RWPE2 (cell line): ENCODE data around the gene CUL3.

Experiments
- ATAC-seq: fragments of 200-7000 bp; cut with Tn5 transposase; 3 replicates; pipeline ENCODE4 v1.9.1; 2021; ENCODE audit warnings: low read depth
- DNase-seq: peaks from one replicate; pipeline ENCODE4 v3.0.0-alpha.2; 2020; ENCODE audit warnings: low spot score
- H3K27ac ChIP-seq: fragments of 450-650 bp; 2 replicates; pipeline ENCODE4 v1.5.1; 2017; ENCODE audit warnings: mild to moderate bottlenecking; ENCODE audit not compliant: poor library complexity, severe bottlenecking
- H3K27me3 ChIP-seq: fragments of 250-450 bp; sonication (Bioruptor Pico); 2 replicates; pipeline ENCODE4 v1.5.1; 2021; ENCODE audit warnings: mild to moderate bottlenecking, moderate library complexity; ENCODE audit not compliant: insufficient read depth, poor library complexity, severe bottlenecking
- H3K36me3 ChIP-seq: fragments of 250-450 bp; sonication (Bioruptor Pico); 2 replicates; pipeline ENCODE4 v1.5.1; 2020; ENCODE audit warnings: low read depth, mild to moderate bottlenecking, moderate library complexity
- H3K4me1 ChIP-seq: fragments of 250-450 bp; sonication (Bioruptor Pico); 2 replicates; pipeline ENCODE4 v1.5.1; 2021; ENCODE audit warnings: mild to moderate bottlenecking, moderate library complexity; ENCODE audit not compliant: insufficient read depth, poor library complexity, severe bottlenecking
- H3K4me3 ChIP-seq: fragments of 250-450 bp; sonication (Bioruptor Pico); 2 replicates; pipeline ENCODE4 v1.5.1; 2021; ENCODE audit warnings: mild to moderate bottlenecking, moderate library complexity; ENCODE audit not compliant: severe bottlenecking
- H3K9me3 ChIP-seq: fragments of 250-450 bp; sonication (Bioruptor Pico); 2 replicates; pipeline ENCODE4 v1.5.1; 2021; ENCODE audit warnings: mild to moderate bottlenecking, moderate library complexity; ENCODE audit not compliant: severe bottlenecking
- CTCF ChIP-seq: fragments of 450-650 bp; IDR thresholded peaks from one replicate; pipeline ENCODE4 v1.5.1; 2017; ENCODE audit warnings: mild to moderate bottlenecking, moderate library complexity; ENCODE audit not compliant: poor library complexity, severe bottlenecking

The CUL3 gene

GRCh38 chr2:224580248-224580647 lies 4.9 kb downstream of the CUL3 start:
- H3K36me3 ChIP-seq: peaks cover 24% of the 10 kb centered on the region
- no peaks in the 10 kb centered on the region for H3K9me3 ChIP-seq
- no peak overlapping the region for H3K27ac ChIP-seq
- no peaks in the 10 kb centered on the region for H3K27me3 ChIP-seq
- ATAC-seq: no peak
- no peak overlapping the region for H3K4me3 ChIP-seq
- no peak for TF ChIP-seq CTCF
- peaks cover 26% of the 10 kb centered on the region for H3K4me1 ChIP-seq
- DNase-seq: no peak

GRCh38 chr2:224579411-224579810 lies 5.8 kb downstream of the CUL3 start:
- DNase-seq (no peak), ATAC-seq (peak; percentile 60)
- no peaks in the 10 kb centered on the region for H3K27me3 ChIP-seq
- peak overlapping the region; percentile 7 for H3K27ac ChIP-seq
- peaks cover 26% of the 10 kb centered on the region for H3K4me1 ChIP-seq
- H3K36me3 ChIP-seq: peaks cover 24% of the 10 kb centered on the region
- no peak for TF ChIP-seq CTCF
- H3K4me3 ChIP-seq: no peak overlapping the region
- no peaks in the 10 kb centered on the region for H3K9me3 ChIP-seq

- H3K4me1 ChIP-seq: peaks cover 28% of the 10 kb centered on the region
- no peak for TF ChIP-seq CTCF
- H3K4me3 ChIP-seq: no peak overlapping the region
- no peaks in the 10 kb centered on the region for H3K27me3 ChIP-seq
- no peaks in the 10 kb centered on the region for H3K9me3 ChIP-seq
- DNase-seq: no peak
- H3K36me3 ChIP-seq: peaks cover 21% of the 10 kb centered on the region
- H3K27ac ChIP-seq: no peak overlapping the region
- no peak for ATAC-seq
Observed at GRCh38 chr2:224577541-224577940, 7.6 kb downstream of the CUL3 start.

- no peak for DNase-seq
- no peak for ATAC-seq
- H3K27ac ChIP-seq: no peak overlapping the region
- H3K27me3 ChIP-seq: no peaks in the 10 kb centered on the region
- H3K4me3 ChIP-seq: no peak overlapping the region
- TF ChIP-seq CTCF: no peak
- peaks cover 15% of the 10 kb centered on the region for H3K36me3 ChIP-seq
- H3K9me3 ChIP-seq: no peaks in the 10 kb centered on the region
- peaks cover 22% of the 10 kb centered on the region for H3K4me1 ChIP-seq
Observed at GRCh38 chr2:224576088-224576715, 9.0 kb downstream of the CUL3 start.

GRCh38 chr2:224574423-224575084 lies 10.6 kb downstream of the CUL3 start:
- ATAC-seq: no peak
- peaks cover 9% of the 10 kb centered on the region for H3K4me1 ChIP-seq
- no peak for TF ChIP-seq CTCF
- no peak for DNase-seq
- no peak overlapping the region for H3K4me3 ChIP-seq
- no peaks in the 10 kb centered on the region for H3K27me3 ChIP-seq
- H3K9me3 ChIP-seq: no peaks in the 10 kb centered on the region
- H3K36me3 ChIP-seq: peaks cover 15% of the 10 kb centered on the region
- H3K27ac ChIP-seq: no peak overlapping the region
